ENCODE measurements around the gene WWP2.

Gene WWP2

DNA sequence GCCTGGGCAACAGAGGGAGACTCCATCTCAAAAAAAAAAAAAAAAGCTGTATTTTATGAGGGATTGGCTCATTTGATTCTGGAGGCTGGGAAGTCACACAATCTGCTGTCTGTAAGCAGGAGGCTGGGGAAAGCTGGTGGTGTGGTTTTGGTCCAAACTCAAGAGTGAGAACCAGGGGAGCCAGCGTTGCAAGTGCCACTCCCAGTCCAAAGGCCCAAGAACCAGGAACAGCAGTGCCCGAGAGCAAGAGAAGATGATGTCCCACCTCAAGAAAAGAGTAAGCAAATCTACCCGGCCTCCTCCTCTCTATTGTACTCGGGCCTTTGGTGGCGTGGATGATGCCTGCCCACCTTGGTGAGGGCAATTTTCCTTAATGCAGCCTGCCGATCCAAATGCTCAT is 30.0 kb upstream of the WWP2 start:
- H3K4me3 ChIP-seq (ENCODE audit: control insufficient read depth, low read depth, low read length): no peak overlapping the region
- no peak for DNase-seq (ENCODE audit: low read depth)
- no peak for TF ChIP-seq CTCF (IDR thresholded peaks at IDR 0.05; ENCODE audit: control insufficient read depth, insufficient read depth, low read depth, low read length, missing control alignments)

GRCh38 chr16:69741519-69741918 is 20.6 kb upstream of the WWP2 start:
- no peak for TF ChIP-seq CTCF (IDR thresholded peaks at IDR 0.05; ENCODE audit: control insufficient read depth, insufficient read depth, low read depth, low read length, missing control alignments)
- no peak for DNase-seq (ENCODE audit: low read depth)

DNA sequence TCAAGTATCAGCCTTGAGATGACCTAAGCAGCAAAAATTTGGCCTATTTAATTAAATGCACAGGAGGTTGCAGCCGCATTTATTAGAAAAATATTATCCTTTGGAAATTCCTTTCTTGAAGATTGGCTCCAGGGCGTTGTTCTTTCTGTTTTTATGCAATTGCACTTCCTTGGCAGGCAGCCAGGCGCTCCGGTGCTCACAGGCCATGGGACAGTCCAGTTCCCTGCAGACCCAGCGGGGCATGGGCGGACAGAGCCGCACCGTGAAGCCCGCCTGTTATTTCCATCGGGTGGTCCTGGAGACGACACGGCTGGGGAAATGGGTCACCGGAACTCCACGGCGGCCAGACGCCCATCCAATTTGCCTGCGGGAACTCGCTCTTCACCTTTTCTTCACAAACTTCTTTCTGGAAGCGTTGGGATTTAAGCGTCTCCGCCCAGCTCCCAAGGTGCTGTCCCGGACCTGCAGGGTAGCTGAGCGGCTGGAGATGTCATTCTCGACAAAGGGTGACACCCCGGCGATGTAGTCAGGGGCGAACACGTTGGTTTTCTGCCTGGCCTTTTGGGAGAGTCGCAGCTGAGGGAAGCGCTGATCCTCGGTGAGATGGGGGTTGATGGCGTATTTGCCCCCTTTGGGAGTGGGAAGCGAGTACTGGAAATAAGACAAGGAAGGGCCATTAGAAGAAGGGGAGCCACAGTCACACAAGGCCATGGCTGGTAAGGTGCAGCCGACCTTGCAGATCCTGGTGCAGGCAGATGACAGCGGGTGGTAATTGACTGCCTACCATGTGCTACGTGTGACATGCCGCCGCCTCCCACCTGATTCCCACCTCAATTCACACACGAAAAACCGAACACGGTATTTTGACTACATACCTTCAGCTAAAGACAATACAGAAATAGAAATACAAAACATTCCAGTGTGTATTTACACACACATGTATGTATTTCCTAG is 19.9 kb upstream of the WWP2 start:
- DNase-seq (ENCODE audit: low read depth): no peak
- no peak for TF ChIP-seq CTCF (IDR thresholded peaks at IDR 0.05; ENCODE audit: control insufficient read depth, insufficient read depth, low read depth, low read length, missing control alignments)
- no peak overlapping the region for H3K4me3 ChIP-seq (ENCODE audit: control insufficient read depth, low read depth, low read length)

More at GRCh38 chr16:69741519-69741918, 20.6 kb upstream of the WWP2 start:
- no peak overlapping the region for H3K4me3 ChIP-seq (ENCODE audit: control insufficient read depth, low read depth, low read length)

DNA sequence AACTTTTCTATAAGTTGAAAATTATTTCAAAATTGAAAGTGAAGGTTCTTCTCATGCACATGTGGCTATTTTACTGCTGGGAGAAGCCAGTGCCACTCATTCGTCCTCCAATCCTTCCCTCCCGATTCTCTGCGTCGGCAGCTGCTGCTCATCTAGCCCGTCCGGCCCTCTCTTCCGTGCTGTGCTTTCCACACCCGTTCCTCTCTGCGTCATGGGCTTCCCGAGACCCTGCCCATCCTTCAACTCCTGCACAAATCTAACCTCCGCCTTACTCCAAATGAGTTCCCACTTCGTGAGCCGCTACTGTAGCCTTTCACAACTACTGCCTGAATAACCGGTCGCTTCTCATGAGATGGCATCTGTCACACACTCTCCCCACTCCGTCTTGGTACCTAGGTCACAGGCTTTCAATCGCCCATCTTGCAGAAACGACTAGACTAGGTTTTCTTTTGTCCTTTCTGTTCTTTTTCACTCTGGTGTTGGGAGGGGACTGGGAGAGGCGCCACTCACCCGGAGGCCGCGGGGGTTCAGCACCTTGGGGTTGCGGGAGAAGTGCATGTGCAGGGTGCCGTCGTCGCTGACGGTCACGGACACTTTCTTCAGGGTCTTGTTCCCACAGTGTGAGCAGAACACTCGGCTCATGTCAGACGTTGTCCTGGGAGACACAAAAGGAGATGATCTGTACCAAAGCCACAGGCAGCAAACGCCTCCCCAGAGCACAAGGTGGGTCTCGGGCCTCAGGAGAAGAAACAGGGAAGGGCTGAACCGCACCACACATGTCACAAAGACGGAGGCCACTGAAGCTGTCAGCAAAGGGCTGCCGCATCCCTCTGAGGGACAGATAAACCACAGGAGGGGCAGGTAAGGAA is 17.5 kb upstream of the WWP2 start:
- no peak for TF ChIP-seq CTCF (IDR thresholded peaks at IDR 0.05; ENCODE audit: control insufficient read depth, insufficient read depth, low read depth, low read length, missing control alignments)
- DNase-seq (ENCODE audit: low read depth): no peak
- no peak overlapping the region for H3K4me3 ChIP-seq (ENCODE audit: control insufficient read depth, low read depth, low read length)

DNA sequence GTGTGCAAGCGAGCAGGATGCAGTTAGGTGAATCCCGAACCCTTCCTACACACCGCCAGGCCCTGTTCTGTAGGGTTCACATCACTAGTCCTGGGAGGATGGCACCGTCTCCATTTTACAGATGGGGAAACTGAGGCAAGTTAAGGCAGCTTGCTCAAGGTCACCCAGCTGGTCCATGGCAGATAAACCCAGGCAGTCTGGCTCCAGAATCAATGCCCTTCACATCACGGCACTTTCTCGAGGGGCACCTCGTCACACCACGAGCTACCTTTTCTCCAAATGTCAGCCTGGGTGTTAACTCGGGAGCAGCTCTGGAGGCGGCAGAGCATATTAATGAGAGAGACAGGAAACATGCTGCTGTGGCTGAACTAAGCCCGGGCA is 16.9 kb upstream of the WWP2 start:
- no peak for TF ChIP-seq CTCF (IDR thresholded peaks at IDR 0.05; ENCODE audit: control insufficient read depth, insufficient read depth, low read depth, low read length, missing control alignments)
- no peak overlapping the region for H3K4me3 ChIP-seq (ENCODE audit: control insufficient read depth, low read depth, low read length)
- DNase-seq (ENCODE audit: low read depth): no peak

GRCh38 chr16:69745959-69746358 is 16.2 kb upstream of the WWP2 start:
- H3K4me3 ChIP-seq (ENCODE audit: control insufficient read depth, low read depth, low read length): no peak overlapping the region
- no peak for DNase-seq (ENCODE audit: low read depth)
- TF ChIP-seq CTCF (IDR thresholded peaks at IDR 0.05; ENCODE audit: control insufficient read depth, insufficient read depth, low read depth, low read length, missing control alignments): no peak

Data from AG09309 (cell line).